ENCODE measurements around the gene VAPB. TPM values are rescaled to one million over a fixed set of nuclear protein-coding genes. Genes with fewer than 3 reads are reported as not detected.
"Not testable (repeated sequence)": the region's sequence is repeated elsewhere in the genome, so short reads cannot be mapped to it uniquely, and the experiment has no call there.

VAPB gene
- polyA plus RNA-seq, 3 donors: 51.8 to 59.3 (median 58.2) TPM

DNA sequence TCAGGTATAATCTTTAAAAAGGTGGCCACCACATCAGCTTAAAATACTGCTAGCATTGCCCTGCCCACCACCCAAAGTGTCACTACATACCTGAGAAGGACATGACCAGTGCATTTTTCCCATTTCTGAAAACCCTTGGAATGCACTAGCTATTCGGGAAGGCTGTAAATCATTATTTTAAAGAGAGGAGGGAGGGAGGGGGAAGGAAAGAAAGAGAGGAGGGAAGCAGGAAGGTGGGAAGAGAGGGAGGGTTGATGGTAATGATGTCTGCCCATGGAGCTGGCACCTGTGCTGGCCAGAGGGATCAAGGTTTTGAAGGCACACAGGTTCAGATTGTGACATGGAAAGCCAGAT, 32.4 kb downstream of the VAPB start:
- DNase-seq (ENCODE audit: extremely low read depth in 1 of 11, low read depth in 9 of 11, low spot score in 4 of 11): peak in 2 of 11 donors; percentile 5 to 12

DNA sequence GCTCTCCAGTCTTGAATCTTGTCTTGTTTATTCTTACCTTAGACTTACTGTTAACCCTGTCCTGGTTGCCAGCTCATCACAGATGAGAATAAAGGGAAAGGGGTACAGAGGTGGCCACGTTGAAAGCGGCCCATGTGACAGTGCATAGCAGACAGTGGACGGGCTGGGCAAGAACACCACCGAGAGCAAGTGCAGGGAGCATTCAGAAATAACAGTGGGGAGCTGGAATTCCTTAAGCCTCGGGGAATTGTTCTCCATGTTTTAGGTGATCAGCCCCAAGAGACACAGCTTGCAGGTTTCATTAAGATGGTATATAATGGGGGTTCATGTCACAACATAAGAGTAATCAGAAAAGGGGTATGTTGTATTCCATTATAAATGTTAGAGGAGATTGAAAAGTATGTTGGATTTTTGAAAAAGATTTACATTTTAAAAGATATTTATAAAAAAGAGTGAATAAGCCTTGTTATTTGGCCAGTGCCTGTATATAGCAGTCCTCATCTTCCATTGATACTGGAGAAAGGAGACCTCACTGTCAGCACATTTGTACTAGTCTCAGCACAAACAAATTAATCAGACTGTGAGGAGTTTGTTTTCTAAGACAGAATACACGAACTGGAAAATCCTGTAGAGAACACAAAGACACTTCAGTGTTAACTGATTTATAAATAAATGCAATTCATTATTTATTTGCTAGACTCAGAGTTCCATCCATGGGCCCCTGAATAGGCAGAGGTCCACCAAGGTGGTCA, 35.4 kb downstream of the VAPB start:
- DNase-seq (ENCODE audit: extremely low read depth in 1 of 11, low read depth in 9 of 11, low spot score in 4 of 11): no peak

DNA sequence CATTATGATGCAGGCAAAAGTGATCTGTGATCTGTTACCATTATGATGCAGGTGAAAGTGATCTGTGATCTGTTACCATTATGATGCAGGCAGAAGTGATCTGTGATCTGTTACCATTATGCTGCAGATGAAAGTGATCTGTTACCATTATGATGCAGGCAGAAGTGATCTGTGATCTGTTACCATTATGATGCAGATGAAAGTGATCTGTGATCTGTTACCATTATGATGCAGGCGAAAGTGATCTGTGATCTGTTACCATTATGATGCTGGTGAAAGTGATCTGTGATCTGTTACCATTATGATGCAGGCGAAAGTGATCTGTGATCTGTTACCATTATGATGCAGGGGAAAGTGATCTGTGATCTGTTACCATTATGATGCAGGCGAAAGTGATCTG, 38.5 kb downstream of the VAPB start:
- not testable (repeated sequence) for DNase-seq (ENCODE audit: extremely low read depth in 1 of 11, low read depth in 9 of 11, low spot score in 4 of 11)

DNA sequence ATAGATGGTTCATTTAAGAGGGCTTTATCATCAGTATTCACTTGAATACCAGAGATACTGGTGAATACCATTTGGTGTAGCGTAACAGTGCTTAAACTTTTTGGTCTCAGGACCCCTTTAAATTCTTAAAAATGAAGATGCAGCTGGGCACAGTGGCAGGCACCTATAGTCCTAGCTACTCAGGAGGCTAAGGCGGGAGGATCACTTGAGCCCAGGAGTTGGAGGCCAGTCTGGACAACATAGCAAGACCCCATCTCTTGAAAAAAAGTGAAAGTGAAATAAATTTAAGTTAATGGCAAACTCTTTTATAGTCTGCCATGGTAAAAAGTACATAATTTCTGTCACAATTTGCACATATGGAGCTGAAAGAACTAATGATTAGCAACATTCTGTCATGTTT, 39.3 kb downstream of the VAPB start:
- no peak for DNase-seq (ENCODE audit: extremely low read depth in 1 of 11, low read depth in 9 of 11, low spot score in 4 of 11)

DNA sequence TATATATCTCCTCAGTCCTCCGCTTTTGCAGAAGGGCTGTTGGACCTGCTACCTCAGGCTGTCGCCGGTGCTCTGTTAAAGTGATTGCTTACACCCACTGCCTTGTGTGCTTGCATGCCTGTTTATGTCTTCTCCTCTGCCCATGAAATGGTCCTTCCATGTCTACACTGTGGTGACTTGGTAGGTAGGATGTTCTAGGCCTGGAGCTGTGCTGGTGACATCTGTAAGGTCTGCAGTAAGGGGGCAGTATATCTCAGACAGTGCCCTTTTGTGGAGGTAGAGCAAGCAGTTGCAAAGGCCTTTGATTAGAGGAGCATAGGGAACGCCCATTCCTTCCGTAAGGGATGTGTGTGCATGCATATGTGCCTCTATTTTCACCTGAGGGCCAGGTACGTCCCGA, 40.3 kb downstream of the VAPB start:
- DNase-seq (ENCODE audit: extremely low read depth in 1 of 11, low read depth in 9 of 11, low spot score in 4 of 11): no peak

DNA sequence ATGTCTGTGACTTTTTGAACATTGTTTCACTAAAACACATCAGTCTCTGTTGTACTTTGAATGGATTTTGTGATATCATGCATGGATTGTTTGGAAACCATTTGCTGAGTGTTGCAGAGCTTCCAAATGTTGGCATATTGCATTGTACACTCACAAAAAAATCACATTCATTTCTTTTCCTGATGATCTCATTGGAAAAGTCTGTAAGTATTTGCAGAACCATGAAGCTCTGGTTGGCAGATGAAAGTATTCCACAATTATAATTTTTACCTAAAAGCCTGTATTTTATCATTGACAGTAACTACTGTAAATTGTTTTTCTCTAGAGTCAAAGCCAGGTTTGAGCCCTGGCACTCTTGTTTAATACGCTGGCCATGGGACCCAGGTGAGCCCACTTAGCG, 42.1 kb downstream of the VAPB start:
- DNase-seq (ENCODE audit: extremely low read depth in 1 of 11, low read depth in 9 of 11, low spot score in 4 of 11): no peak

DNA sequence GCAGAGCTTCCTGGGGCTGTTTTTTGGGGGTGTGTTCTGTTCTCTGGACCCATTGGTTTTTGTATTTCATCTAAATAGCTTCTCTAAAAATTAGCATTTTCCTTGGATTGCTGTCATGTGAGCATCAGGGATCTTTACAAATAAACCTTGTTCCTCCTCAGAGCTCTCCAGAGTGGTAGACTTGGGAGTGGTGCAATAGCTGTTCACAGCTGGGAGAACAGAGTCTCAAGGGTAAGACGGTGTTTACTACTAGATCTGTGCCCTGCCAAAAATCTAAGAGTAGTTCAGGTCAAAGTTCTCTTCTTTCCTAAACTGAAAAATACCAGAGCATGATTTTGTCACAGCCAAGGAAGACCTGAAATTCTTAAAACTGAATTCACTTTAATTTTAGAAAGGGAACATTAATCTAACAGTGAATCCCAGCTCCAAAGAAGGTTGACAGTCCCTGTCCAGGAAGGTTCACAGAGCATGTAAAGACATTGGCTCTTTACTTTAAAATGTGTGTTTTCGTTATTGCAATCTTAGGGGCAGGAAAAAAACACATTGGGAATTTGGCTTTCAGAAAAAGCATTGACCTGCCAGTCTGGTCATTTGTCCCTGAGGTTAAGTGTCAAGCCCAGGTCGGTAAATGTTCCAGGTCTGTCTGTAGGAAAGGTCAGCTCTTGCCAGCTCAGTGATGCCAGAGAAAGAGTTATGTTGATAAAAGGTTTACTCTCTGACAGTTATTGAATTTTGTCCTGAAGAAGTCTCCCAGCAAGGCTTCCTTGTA, 43.3 kb downstream of the VAPB start:
- no peak for DNase-seq (ENCODE audit: extremely low read depth in 1 of 11, low read depth in 9 of 11, low spot score in 4 of 11)

DNA sequence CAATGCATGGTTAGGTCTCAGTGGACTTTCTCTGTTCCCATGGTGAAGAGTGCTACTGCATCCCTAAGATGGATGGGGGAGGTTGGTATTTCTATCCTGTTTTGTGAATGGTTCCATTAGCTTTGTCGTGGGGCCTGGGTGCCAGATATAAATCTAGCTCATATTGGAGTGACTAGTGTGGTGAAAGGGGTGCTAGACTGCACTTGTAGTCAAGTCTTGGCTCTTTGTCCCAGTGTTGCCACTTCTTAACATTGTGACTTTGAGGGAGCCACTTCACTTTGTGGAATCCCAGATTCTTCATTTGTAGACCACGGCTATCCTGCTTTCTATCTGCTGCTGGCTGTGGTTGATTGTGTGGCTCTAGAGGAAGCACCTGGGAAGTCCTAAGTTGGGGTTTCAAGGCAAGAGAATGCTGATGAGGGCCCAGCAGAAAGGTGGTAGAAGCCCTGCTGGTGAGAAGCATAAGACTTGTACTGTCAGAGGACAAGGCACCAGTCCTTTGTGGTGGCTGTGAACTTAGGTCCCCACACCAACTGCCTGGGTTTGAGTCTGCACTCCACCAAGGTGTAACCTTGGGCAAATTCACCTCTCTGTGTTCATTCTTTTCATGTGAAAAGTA, 44.1 kb downstream of the VAPB start:
- DNase-seq (ENCODE audit: extremely low read depth in 1 of 11, low read depth in 9 of 11, low spot score in 4 of 11): no peak

DNA sequence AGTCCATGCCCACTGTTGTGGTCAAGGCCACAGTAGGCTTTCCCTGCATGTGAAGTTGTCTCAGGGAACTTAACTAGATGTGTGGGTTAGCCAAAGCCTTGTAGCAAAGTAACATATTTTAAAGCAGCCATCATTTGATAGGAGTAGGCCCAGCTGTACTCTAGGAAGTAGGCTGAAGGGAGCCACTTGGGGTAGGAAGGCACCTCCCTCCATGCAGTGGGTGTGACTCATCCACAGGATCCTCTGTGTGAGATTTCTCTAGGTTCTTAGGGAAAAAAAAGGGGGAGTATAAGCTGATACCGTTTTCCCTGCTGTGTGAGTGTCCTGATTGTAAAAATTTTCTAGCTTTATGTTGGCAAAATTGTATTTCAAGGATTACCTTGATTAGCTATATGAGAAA, 44.7 kb downstream of the VAPB start:
- no peak for DNase-seq (ENCODE audit: extremely low read depth in 1 of 11, low read depth in 9 of 11, low spot score in 4 of 11)

DNA sequence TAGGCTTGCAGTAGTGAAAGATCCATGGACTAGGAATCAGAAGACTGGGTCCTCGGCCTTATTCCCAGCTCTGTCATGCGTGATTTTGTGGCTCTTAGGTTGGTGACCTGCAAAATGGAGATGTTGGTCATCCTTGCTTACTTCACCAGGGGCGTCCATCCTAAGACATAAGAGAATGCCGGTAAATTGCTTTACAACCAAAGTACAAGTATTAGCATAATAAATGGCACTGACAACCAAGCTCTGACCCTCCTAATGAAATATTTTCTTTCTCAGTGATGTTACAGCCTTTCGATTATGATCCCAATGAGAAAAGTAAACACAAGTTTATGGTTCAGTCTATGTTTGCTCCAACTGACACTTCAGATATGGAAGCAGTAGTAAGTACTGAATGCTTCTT, 45.3 kb downstream of the VAPB start:
- DNase-seq (ENCODE audit: extremely low read depth in 1 of 11, low read depth in 9 of 11, low spot score in 4 of 11): no peak

DNA sequence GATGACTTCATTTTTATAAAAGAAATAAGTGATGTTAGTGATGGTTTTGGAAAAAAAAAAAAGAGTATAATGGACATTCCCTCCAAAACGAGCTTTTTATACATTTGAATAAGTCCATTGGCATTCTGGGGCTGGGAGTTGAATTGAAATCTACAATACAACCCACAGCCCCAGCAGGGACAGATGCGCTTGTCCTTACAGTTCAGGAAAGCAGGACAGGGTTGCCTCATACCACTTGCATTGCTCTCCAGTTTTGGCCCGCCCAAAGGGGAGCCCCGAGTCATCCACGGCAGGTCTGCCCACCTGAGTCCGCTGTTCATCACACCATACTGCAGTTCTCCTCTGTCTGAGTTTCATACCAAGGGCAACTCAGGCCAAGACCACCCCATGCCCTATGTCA, 46.2 kb downstream of the VAPB start:
- DNase-seq (ENCODE audit: extremely low read depth in 1 of 11, low read depth in 9 of 11, low spot score in 4 of 11): no peak

DNA sequence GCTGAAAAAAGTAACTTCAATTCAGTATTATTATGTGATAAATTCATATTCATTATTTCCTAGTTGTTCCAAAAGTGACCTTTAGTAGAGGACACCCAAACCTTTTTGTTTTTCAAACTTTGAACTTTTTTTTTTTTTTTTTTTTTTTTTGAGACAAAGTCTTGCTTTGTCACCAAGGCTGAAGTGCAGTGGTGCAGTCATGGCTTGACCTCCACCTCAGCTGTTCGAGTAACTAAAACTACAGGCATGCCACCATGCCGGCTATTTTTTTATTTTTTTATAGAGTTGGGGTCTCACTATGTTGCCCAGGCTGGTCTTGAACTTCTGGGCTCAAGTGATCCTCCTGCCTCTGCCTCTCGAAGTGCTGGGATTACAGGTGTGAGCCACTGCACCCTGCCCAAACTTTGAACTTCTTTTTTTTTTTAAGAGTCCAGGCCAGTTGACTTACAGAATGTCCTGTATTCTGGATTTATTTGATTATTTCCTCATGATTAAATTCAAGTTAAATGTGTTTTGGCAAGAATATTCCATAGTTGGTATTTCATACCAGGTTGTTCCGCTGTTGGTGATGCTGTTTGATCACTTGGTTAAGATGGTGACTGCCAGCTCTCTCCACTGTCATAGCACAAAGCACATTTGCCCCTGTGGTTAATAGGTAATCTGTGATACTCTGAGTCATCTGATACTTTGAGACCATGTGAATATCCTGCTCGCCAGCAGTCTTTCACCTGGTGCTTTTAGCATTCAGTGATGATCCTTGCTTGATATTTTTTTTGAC, 48.0 kb downstream of the VAPB start:
- DNase-seq (ENCODE audit: extremely low read depth in 1 of 11, low read depth in 9 of 11, low spot score in 4 of 11): peak in 1 of 11 donors; percentile 28

DNA sequence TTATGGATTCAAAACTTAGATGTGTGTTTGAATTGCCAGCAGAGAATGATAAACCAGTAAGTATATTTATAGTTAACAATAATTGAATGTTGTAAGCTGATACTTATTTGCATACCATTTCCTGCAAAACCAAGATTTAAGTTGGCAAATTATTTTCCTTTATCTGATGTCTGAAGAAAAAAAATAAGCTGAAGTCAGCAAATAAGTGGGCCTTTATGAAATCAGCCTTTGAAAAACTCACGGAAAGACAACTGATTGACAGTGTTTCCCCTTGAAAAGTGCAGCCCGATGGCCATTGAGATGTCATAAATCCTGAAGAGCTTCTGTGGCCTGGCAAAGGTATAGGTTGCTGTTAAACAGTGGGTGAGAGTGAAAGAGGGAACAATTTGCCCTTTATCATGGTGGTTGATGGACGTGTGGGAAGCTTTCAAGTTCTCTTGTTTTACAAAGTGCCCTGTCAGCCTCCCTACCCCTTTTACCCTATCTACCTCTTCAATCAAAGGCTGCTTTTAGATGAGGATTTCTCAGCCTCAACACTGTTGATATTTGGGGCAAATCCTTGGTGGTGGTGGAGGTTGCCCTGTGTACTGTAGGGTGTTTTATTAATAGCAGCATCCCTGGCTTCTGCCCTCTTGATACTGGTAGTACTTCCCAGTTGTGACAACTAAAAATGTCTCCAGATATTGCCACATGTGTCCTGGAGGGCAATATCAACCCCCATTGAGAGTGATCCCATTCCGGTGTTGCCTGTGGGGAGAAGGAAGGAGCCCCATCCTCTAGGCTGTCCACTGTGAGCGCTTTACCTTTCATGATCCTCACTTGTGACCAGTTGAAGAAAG, 50.2 kb downstream of the VAPB start:
- DNase-seq (ENCODE audit: extremely low read depth in 1 of 11, low read depth in 9 of 11, low spot score in 4 of 11): no peak

DNA sequence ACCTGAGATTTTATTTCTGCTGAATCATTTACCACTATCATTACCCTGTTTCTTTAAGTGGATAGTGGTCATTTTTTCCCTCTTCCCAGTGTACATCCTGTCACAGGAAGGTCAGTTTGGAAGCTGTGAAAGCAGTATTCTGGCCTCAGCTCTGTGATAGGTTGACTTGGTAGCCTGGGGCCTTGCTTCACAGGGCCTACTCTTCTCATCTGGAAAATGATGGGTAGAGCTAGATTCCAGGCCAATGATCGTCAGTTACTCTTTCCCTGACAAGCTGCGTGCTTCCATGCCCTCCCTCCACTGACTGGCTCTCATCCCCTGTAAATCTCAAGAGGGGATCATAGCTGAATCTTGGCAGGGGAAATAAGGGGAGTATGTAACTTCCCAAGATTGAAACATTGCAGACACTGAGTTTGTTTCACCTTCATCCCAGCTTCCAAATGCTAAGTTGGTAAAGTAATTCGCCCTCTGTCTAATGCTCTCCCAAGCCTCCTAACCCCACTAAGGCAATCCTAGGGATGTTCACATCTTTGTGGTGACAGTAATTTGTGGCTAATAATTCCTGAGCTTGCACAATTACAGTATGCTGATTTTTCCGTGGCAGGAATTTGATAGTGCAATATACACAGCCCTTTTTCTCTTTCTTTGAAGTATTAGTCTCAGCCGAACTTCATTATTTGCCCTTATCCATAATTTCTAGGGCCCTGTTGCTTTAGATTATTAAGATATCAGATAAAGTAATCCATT, 51.2 kb downstream of the VAPB start:
- no peak for DNase-seq (ENCODE audit: extremely low read depth in 1 of 11, low read depth in 9 of 11, low spot score in 4 of 11)

DNA sequence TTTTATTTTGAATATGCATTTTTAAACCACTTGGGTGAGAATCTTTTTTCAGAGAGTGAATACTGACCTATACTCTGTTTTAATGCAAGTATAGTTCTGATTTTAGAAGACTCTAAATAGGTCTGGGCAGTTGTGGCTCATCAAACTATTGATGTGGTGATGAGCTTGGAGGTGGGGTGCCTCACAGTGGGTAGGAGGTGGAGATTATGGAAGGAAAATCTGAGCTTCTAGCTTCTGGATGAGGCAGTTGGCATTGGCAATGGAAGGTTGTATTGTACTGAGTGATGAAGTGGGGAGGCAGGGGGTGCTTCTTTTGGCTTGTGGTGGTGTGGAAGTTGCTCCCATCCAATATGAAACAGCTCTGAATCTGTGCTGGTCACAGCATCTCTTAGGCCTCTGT, 52.7 kb downstream of the VAPB start:
- DNase-seq (ENCODE audit: extremely low read depth in 1 of 11, low read depth in 9 of 11, low spot score in 4 of 11): no peak

DNA sequence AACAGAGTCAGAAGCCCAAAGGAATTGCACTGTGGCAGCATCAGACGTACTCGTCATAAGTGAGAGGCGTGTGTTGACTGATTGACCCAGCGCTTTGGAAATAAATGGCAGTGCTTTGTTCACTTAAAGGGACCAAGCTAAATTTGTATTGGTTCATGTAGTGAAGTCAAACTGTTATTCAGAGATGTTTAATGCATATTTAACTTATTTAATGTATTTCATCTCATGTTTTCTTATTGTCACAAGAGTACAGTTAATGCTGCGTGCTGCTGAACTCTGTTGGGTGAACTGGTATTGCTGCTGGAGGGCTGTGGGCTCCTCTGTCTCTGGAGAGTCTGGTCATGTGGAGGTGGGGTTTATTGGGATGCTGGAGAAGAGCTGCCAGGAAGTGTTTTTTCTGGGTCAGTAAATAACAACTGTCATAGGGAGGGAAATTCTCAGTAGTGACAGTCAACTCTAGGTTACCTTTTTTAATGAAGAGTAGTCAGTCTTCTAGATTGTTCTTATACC, 55.8 kb downstream of the VAPB start:
- no peak for DNase-seq (ENCODE audit: extremely low read depth in 1 of 11, low read depth in 9 of 11, low spot score in 4 of 11)

DNA sequence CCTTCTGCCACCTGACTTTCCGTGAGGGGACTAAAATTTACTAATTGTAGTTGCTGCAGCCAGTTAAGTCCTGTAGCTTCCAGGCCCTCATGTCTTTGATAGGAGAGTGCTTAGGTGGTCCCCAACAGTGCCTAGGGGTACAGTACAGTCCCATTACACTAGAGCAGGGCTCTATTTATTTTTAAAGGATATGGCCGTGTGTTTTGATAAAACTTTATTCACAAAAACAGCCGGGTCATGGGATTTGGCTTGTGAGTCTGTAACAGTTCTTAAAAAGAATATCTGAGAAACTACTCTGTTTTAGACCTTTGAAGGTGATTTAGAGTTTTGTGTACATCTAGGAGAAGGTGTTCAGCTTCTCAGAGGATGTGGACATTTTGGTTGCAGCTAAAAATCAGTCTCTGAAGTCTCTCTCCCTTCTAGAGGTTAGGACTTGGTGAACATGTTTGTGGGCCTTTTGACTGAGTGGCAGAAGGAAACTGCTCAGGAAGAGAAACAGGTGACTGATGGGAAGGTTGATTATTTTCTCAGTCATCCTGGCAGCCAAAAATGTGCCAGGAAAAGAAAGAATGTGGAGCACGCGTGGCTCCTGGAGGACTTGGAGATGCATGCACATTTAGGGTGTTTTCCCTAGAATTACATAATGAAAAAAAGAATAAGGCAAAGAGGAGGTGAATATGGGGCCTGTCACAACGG, 57.4 kb downstream of the VAPB start:
- DNase-seq (ENCODE audit: extremely low read depth in 1 of 11, low read depth in 9 of 11, low spot score in 4 of 11): no peak

DNA sequence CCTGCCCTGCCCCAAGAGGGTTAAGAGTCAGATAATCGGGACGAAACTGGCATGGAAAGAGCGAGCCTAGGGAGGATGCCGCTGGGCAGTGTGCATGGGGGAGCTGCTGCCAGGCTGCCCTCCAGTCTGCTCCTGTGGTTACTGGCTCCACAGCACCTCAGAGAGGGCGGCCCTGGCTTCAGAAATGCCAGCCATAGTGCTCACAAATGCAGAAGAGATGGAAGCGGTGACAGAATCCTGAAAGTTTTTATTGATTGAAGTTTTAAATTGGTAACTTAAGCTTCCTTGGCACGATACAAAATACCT, 57.9 kb downstream of the VAPB start:
- no peak for DNase-seq (ENCODE audit: extremely low read depth in 1 of 11, low read depth in 9 of 11, low spot score in 4 of 11)
